OCI-LY3 (cell line): Measurements from ENCODE around the gene ITPA.

Experiments
- CTCF ChIP-seq: fragments of 200-600, 300-600 bp; sonication (generic); IDR thresholded peaks from 2 replicates; pipeline ENCODE4 v1.5.1; 2014; ENCODE audit warnings: antibody characterized with exemption, low read length, low read depth
- EZH2phosphoT487 ChIP-seq: fragments of 200-600 bp; shearing (Covaris generic); IDR thresholded peaks from 2 replicates; pipeline ENCODE4 v1.6.1; 2018; ENCODE audit warnings: antibody characterized with exemption, mixed run types, low read depth

- TF ChIP-seq CTCF (no peak), EZH2phosphoT487 (no peak)
These were observed 39.7 kb downstream of the ITPA start for GRCh38 chr20:3248993-3249347.
